Naive thymus-derived CD8-positive, alpha-beta T cell (primary cell): ENCODE measurements around the gene PRPF40A. TPM values are rescaled to one million over a fixed set of nuclear protein-coding genes. Genes with fewer than 3 reads are reported as not detected.

Experiments
- ATAC-seq, 2 donors: fragments of 150-1000 bp; cut with Tn5 transposase in 1 of 2; sonication (Bioruptor Pico), chemical (Tn5 transposase) in 1 of 2; 1 replicate in 1 of 2; 2 replicates in 1 of 2; pipeline ENCODE4 v1.10.0; 2021; ENCODE audit warnings: mild to moderate bottlenecking in 2 of 2, moderate library complexity in 2 of 2
- POLR2A ChIA-PET: fragments of 350-600 bp; sonication (Branson Sonifier 250); formaldehyde crosslinking; loops from one replicate; lab custom pipeline; 2021; ENCODE audit warnings: antibody characterized with exemption; lab: Charles Lee
- DNase-seq, 10 donors: peaks; one replicate each; pipeline versions ENCODE4 v3.0.0 to v3.0.0-alpha.2; 2020 to 2022
- H3K27ac Mint-ChIP-seq, 10 donors: one replicate each; pipeline ENCODE4 v1.8.0; 2020 to 2022; ENCODE audit warnings: mild to moderate bottlenecking in 10 of 10, mixed read lengths in 10 of 10, moderate library complexity in 4 of 10, inconsistent platforms in 1 of 10
- H3K27me3 Mint-ChIP-seq, 5 donors: one replicate each; pipeline ENCODE4 v1.8.0; 2021 to 2022; ENCODE audit warnings: mixed read lengths in 5 of 5
- H3K36me3 Mint-ChIP-seq, 3 donors: one replicate each; pipeline ENCODE4 v1.8.0; 2020 to 2022; ENCODE audit warnings: mixed read lengths in 3 of 3, mild to moderate bottlenecking in 2 of 3, inconsistent platforms in 1 of 3
- H3K4me1 Mint-ChIP-seq, 4 donors: one replicate each; pipeline ENCODE4 v1.8.0; 2021 to 2022; ENCODE audit warnings: mixed read lengths in 4 of 4
- H3K4me3 Mint-ChIP-seq, 10 donors: one replicate each; pipeline ENCODE4 v1.8.0; 2020 to 2022; ENCODE audit warnings: mild to moderate bottlenecking in 10 of 10, mixed read lengths in 10 of 10, moderate library complexity in 6 of 10, inconsistent platforms in 1 of 10
- H3K9me3 Mint-ChIP-seq, 9 donors: one replicate each; pipeline ENCODE4 v1.8.0; 2020 to 2022; ENCODE audit warnings: mixed read lengths in 9 of 9, mild to moderate bottlenecking in 3 of 9, inconsistent platforms in 1 of 9, moderate library complexity in 1 of 9
- polyA plus RNA-seq, 3 donors: library from polyadenylated mRNA; unstranded; fragments of 300-500 nt; fragmentation: Illumina TruSeq; gene quantifications; one replicate each; pipeline ENCODE4 v1.2.3, GENCODE V29; 2021
- total RNA-seq, 8 experiments: library from RNA in 2 of 8; stranded (reverse) in 2 of 8; gene quantifications; one replicate each; pipeline ENCODE4 v1.2.3 and lab custom pipeline; 2021 to 2026

PRPF40A gene
- total and polyA plus RNA-seq, 5 experiments from 2014 or later: 104 to 120 (median 111) TPM

GRCh38 chr2:152623076-152623740, 94.1 kb downstream of the PRPF40A start:
- ATAC-seq (no peak), DNase-seq (no peak)
- POLR2A ChIA-PET: no interaction called here
- Mint-ChIP-seq H3K27me3 (peaks cover 0 to 3% (median 0%) of the 10 kb centered on the region in 5 donors), H3K4me1 (no peaks in the 10 kb centered on the region), H3K36me3 (no peaks in the 10 kb centered on the region), H3K27ac (no peak overlapping the region), H3K4me3 (no peak overlapping the region), H3K9me3 (no peaks in the 10 kb centered on the region)

DNA sequence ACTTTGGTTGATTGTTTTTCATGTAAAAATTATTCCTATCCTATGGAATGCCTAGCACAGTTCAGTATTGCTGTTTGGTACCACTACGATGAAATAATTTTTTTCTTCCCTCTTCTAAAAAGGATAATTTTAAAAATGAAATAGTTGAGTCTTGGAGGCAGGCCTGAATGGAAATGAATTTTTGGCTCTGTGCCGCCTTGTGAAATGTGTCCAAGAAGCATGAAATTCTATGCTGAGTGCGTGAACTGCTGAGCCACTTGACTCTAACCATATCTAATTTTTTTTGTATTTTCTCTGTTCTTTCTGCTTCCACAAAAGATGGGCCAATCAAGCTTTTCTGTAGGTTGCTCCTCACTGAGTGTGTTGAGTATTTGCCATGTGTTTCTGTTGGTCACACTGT, 95.0 kb downstream of the PRPF40A start:
- Mint-ChIP-seq H3K4me1 (no peaks in the 10 kb centered on the region), H3K27me3 (peaks cover 0 to 3% (median 0%) of the 10 kb centered on the region in 5 donors), H3K27ac (no peak overlapping the region), H3K9me3 (no peaks in the 10 kb centered on the region), H3K4me3 (no peak overlapping the region), H3K36me3 (no peaks in the 10 kb centered on the region)
- ATAC-seq (no peak), DNase-seq (no peak)
- POLR2A ChIA-PET: no interaction called here

- H3K4me3 Mint-ChIP-seq: no peak overlapping the region
- no peaks in the 10 kb centered on the region for H3K4me1 Mint-ChIP-seq
- H3K27ac Mint-ChIP-seq: no peak overlapping the region
- ATAC-seq (no peak), DNase-seq (no peak)
- H3K27me3 Mint-ChIP-seq: peaks cover 0 to 3% (median 0%) of the 10 kb centered on the region in 5 donors
- no peaks in the 10 kb centered on the region for H3K9me3 Mint-ChIP-seq
- POLR2A ChIA-PET: no interaction called here
- no peaks in the 10 kb centered on the region for H3K36me3 Mint-ChIP-seq
These were observed 96.3 kb downstream of the PRPF40A start for GRCh38 chr2:152620985-152621384.

GRCh38 chr2:152620208-152620607, 97.1 kb downstream of the PRPF40A start:
- Mint-ChIP-seq H3K4me1 (no peaks in the 10 kb centered on the region), H3K4me3 (no peak overlapping the region), H3K9me3 (no peaks in the 10 kb centered on the region), H3K36me3 (no peaks in the 10 kb centered on the region), H3K27me3 (peaks cover 0 to 3% (median 0%) of the 10 kb centered on the region in 5 donors), H3K27ac (no peak overlapping the region)
- POLR2A ChIA-PET: no interaction called here
- ATAC-seq (no peak), DNase-seq (no peak)

- Mint-ChIP-seq H3K9me3 (no peaks in the 10 kb centered on the region), H3K27ac (no peak overlapping the region), H3K27me3 (peaks cover 0 to 2% (median 0%) of the 10 kb centered on the region in 5 donors), H3K4me1 (peaks cover 0 to 8% (median 0%) of the 10 kb centered on the region in 4 donors), H3K4me3 (no peak overlapping the region), H3K36me3 (no peaks in the 10 kb centered on the region)
- DNase-seq: no peak
- no peak for ATAC-seq
- POLR2A ChIA-PET: no interaction called here
These were observed 99.1 kb downstream of the PRPF40A start for GRCh38 chr2:152618193-152618564.

DNA sequence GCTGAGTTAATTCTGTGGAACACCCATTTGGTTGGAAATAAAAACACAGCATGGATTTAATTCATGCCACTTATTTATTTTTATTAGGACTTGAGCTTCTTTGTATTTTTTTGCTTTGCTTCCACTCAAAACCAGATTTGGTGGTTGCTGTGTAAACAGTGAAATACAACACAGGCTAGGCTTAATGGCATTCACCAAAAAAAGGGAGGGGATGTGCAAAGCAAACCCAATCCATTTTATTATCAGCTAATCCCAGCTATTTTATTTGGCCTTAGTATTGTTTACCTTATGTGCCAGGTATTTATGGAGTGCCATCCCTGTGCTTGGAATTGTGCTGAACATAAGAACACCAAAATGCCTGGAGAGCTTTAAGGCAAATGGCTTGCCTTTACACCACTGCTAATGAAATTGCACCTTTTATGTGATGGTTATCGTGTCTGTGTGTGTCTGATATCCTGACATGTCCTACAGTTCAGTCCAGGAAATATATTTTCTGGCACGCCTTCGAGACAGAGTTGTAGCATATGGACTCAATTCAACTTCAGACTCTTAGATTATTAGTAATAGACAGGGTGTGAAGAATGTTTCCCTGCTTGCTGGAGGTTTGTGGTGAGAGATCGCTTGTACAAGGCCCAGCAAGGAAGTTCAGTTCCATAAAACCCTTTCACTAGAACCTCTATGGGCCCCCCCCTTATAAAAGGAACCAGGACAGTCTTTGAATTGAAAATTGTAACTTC, 99.6 kb downstream of the PRPF40A start:
- peaks cover 0 to 14% (median under 1%) of the 10 kb centered on the region in 4 donors for H3K4me1 Mint-ChIP-seq
- ATAC-seq (no peak), DNase-seq (no peak)
- H3K36me3 Mint-ChIP-seq: no peaks in the 10 kb centered on the region
- POLR2A ChIA-PET: no interaction called here
- H3K4me3 Mint-ChIP-seq: no peak overlapping the region
- H3K9me3 Mint-ChIP-seq: no peaks in the 10 kb centered on the region
- H3K27ac Mint-ChIP-seq: no peak overlapping the region
- peaks cover 0 to 2% (median 0%) of the 10 kb centered on the region in 5 donors for H3K27me3 Mint-ChIP-seq

DNA sequence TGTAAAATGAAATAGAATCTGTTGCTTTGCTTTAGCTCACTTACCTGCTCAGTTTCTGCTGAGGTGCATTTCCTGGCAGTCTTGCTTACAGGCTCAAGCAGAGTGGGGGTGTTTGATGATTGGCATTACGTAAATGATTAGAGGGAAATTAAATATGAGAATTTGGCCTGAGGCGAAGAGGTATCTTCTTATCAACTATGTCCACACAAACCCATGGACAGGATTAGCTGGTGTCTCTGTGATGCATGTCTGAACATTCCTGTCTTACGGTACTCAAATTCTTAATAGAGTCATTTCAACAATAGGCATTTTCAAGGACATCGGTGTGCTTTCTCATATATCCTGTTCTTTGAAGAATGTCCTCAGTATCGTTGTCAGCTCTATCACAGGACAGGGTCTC, 102.1 kb downstream of the PRPF40A start:
- H3K27ac Mint-ChIP-seq: no peak overlapping the region
- no peaks in the 10 kb centered on the region for H3K9me3 Mint-ChIP-seq
- H3K36me3 Mint-ChIP-seq: no peaks in the 10 kb centered on the region
- H3K4me3 Mint-ChIP-seq: no peak overlapping the region
- DNase-seq (no peak), ATAC-seq (no peak)
- H3K27me3 Mint-ChIP-seq: no peaks in the 10 kb centered on the region
- peaks cover 0 to 28% (median 7%) of the 10 kb centered on the region in 4 donors for H3K4me1 Mint-ChIP-seq
- POLR2A ChIA-PET: no interaction called here

DNA sequence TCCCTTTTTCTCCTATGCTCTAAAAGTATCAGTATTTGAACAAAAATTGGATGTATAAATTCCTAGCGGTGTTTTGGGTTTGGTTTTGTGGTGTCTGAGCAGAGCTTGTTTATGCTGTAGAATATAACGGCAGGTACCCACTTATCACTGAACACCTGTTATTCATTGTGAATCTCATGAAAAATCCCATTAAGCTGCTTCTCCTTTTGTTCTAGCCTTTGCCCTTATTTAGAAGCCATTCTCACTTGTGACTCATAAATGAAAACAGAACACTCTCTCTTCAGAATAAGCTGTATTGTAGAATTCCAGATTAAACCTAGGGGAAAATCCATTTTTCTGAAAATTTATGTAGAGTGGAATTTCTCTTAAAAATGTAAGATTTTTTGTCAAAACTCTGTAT, 104.0 kb downstream of the PRPF40A start:
- H3K27ac Mint-ChIP-seq: no peak overlapping the region
- no peaks in the 10 kb centered on the region for H3K27me3 Mint-ChIP-seq
- H3K4me1 Mint-ChIP-seq: peaks cover 0 to 28% (median 7%) of the 10 kb centered on the region in 4 donors
- DNase-seq (no peak), ATAC-seq (no peak)
- no peaks in the 10 kb centered on the region for H3K36me3 Mint-ChIP-seq
- no peaks in the 10 kb centered on the region for H3K9me3 Mint-ChIP-seq
- POLR2A ChIA-PET: no interaction called here
- no peak overlapping the region for H3K4me3 Mint-ChIP-seq

- POLR2A ChIA-PET: no interaction called here
- Mint-ChIP-seq H3K9me3 (no peaks in the 10 kb centered on the region), H3K4me1 (peaks cover 0 to 28% (median 7%) of the 10 kb centered on the region in 4 donors), H3K27ac (peak overlapping the region in 2 of 10 donors; percentile 49 to 73), H3K27me3 (no peaks in the 10 kb centered on the region), H3K36me3 (no peaks in the 10 kb centered on the region), H3K4me3 (peak overlapping the region in 1 of 10 donors; percentile 62)
- no peak for DNase-seq
- ATAC-seq: no peak
These were observed 105.6 kb downstream of the PRPF40A start for GRCh38 chr2:152611458-152612231.

DNA sequence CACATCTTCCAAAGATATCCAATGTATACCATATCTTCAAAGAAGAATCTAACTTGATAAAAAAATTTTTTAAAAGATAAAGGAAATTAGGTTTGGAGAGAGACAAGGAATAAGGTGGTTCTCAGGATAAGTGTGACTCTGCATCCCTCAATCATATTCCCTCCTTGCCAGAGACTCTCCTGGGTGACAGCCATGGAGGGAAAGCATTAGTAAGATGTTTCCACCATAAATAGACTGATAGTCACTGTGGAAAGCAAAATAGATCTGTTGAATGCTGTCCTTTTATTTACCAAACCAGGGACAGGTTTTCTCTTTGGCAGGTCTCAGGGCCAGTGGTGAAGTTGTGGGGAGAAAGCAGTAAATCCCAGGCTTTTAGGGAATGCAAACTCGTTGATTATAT, 107.6 kb downstream of the PRPF40A start:
- H3K9me3 Mint-ChIP-seq: no peaks in the 10 kb centered on the region
- H3K27ac Mint-ChIP-seq: no peak overlapping the region
- no peaks in the 10 kb centered on the region for H3K36me3 Mint-ChIP-seq
- POLR2A ChIA-PET: no interaction called here
- no peaks in the 10 kb centered on the region for H3K27me3 Mint-ChIP-seq
- H3K4me3 Mint-ChIP-seq: no peak overlapping the region
- ATAC-seq (no peak), DNase-seq (no peak)
- peaks cover 0 to 28% (median 7%) of the 10 kb centered on the region in 4 donors for H3K4me1 Mint-ChIP-seq

DNA sequence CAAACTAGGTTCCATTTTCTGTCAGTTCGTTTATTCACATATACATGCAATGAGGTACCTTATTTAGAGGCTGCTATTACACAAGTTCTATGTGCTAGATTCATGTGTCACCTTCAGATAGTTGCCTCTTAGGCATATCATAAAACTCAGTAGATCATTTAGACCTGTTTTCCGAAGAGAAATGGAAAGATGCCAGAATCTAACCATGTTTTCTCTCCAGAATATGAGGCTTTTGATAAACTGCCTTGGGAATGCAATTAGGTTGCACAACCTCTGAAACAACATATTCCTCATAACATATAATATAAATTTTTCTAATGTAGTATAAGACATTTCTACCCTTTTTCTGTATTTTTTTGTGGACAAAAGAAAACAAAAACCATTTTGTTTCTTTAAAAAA, 108.1 kb downstream of the PRPF40A start:
- Mint-ChIP-seq H3K36me3 (no peaks in the 10 kb centered on the region), H3K4me3 (no peak overlapping the region), H3K9me3 (no peaks in the 10 kb centered on the region), H3K27ac (no peak overlapping the region), H3K27me3 (no peaks in the 10 kb centered on the region), H3K4me1 (peaks cover 0 to 28% (median 7%) of the 10 kb centered on the region in 4 donors)
- DNase-seq (no peak), ATAC-seq (no peak)
- POLR2A ChIA-PET: no interaction called here

GRCh38 chr2:152607793-152608300, 109.4 kb downstream of the PRPF40A start:
- H3K27me3 Mint-ChIP-seq: peaks cover 0 to 1% (median 0%) of the 10 kb centered on the region in 5 donors
- no peak overlapping the region for H3K4me3 Mint-ChIP-seq
- DNase-seq (no peak), ATAC-seq (no peak)
- no peak overlapping the region for H3K27ac Mint-ChIP-seq
- H3K9me3 Mint-ChIP-seq: no peaks in the 10 kb centered on the region
- peaks cover 2 to 18% (median 8%) of the 10 kb centered on the region in 4 donors for H3K4me1 Mint-ChIP-seq
- no peaks in the 10 kb centered on the region for H3K36me3 Mint-ChIP-seq
- POLR2A ChIA-PET: no interaction called here

DNA sequence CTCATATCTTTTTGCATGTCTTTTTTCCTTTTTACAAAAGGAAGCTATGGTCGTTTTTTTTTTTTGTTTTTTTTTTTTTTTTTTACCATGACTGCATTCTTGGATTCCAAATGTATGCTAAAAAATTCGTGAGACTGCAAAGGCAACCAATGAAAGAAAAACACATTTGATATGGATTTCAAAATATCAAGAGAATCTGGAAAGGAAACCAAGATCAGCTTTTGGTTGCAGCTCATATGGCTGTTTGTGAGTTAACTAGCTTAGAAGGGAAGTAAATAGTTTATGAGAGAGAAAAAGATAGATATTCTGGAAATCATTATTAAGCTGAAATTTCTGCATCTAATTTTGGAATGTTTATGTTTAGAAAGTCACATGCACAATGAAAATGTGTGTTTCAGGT, 110.3 kb downstream of the PRPF40A start:
- Mint-ChIP-seq H3K4me3 (no peak overlapping the region), H3K27me3 (peaks cover 0 to 2% (median 0%) of the 10 kb centered on the region in 5 donors), H3K9me3 (no peaks in the 10 kb centered on the region), H3K36me3 (no peaks in the 10 kb centered on the region), H3K27ac (no peak overlapping the region), H3K4me1 (peaks cover 3 to 12% (median 6%) of the 10 kb centered on the region in 4 donors)
- POLR2A ChIA-PET: no interaction called here
- no peak for DNase-seq
- ATAC-seq: no peak
